ENCODE measurements around the gene TRIM63. TPM values are rescaled to one million over a fixed set of nuclear protein-coding genes. Genes with fewer than 3 reads are reported as not detected.
A peak's percentile ranks its signal among the peaks of the same experiment; 100 is the strongest.
"Not testable (repeated sequence)": the region's sequence is repeated elsewhere in the genome, so short reads cannot be mapped to it uniquely, and the experiment has no call there.

TRIM63 gene
- total RNA-seq, result not detected
- not detected for polyA plus RNA-seq (ENCODE audit: insufficient read length in 2 of 2)
- long read RNA-seq, donor 1, result 0 reads
- long read RNA-seq, donor 2, result 0 reads
- long read RNA-seq, donor 3, result 0 reads
- long read RNA-seq, donor 4, result 0 reads

- Histone ChIP-seq H3K4me3 (ENCODE audit: low read depth, low read length) (no peak within 1 kb of the TSS), H3K27ac (ENCODE audit: low read depth, low read length) (no peak within 1 kb of the TSS), H3K27me3 (ENCODE audit: control insufficient read depth, insufficient read depth, low read length) (no peaks in the 10 kb centered on the region), H3K36me3 (ENCODE audit: control insufficient read depth, insufficient read depth, low read length) (no peaks in the 10 kb centered on the region), H3K4me1 (ENCODE audit: control insufficient read depth, insufficient read depth, low read length) (no peaks in the 10 kb centered on the region), H3K9me3 (ENCODE audit: control insufficient read depth, insufficient read depth, low read length) (no peaks in the 10 kb centered on the region)
- WGBS (ENCODE audit: insufficient coverage), result 44% methylated on average over 9 of the region's 9 CpGs
- DNase-seq (ENCODE audit: low read depth in 4 of 6, low spot score in 6 of 6), result no peak
Observed at GRCh38 chr1:26067432-26067911, at the start of gene TRIM63. Gene TRIM63 (minus strand): TSS chr1:26067630. CDS start chr1:26067494, 136 bp downstream.

- 91% methylated on average over 11 of the region's 12 CpGs for WGBS (ENCODE audit: insufficient coverage)
- peaks cover 29% of the 10 kb centered on the region for H3K36me3 ChIP-seq (ENCODE audit: control insufficient read depth, insufficient read depth, low read length)
Observed at GRCh38 chr1:26114165-26114927, 46.9 kb upstream of the TRIM63 start.

GRCh38 chr1:26112407-26112775, 45.0 kb upstream of the TRIM63 start:
- H3K9me3 ChIP-seq (ENCODE audit: control insufficient read depth, insufficient read depth, low read length), result no peaks in the 10 kb centered on the region
- H3K27me3 ChIP-seq (ENCODE audit: control insufficient read depth, insufficient read depth, low read length), result no peaks in the 10 kb centered on the region
- H3K27ac ChIP-seq (ENCODE audit: low read depth, low read length), result peak overlapping the region; percentile 94
- DNase-seq (ENCODE audit: low read depth in 4 of 6, low spot score in 6 of 6), result no peak
- peaks cover 6% of the 10 kb centered on the region for H3K4me1 ChIP-seq (ENCODE audit: control insufficient read depth, insufficient read depth, low read length)
- WGBS (ENCODE audit: insufficient coverage), result 6% methylated on average over 6 of the region's 9 CpGs
- peaks cover 16% of the 10 kb centered on the region for H3K36me3 ChIP-seq (ENCODE audit: control insufficient read depth, insufficient read depth, low read length)
- peak overlapping the region; percentile 97 for H3K4me3 ChIP-seq (ENCODE audit: low read depth, low read length)

More at GRCh38 chr1:26114165-26114927, 46.9 kb upstream of the TRIM63 start:
- no peak for DNase-seq (ENCODE audit: low read depth in 4 of 6, low spot score in 6 of 6)
- Histone ChIP-seq H3K9me3 (ENCODE audit: control insufficient read depth, insufficient read depth, low read length) (no peaks in the 10 kb centered on the region), H3K4me3 (ENCODE audit: low read depth, low read length) (no peak overlapping the region), H3K4me1 (ENCODE audit: control insufficient read depth, insufficient read depth, low read length) (peaks cover 6% of the 10 kb centered on the region), H3K27me3 (ENCODE audit: control insufficient read depth, insufficient read depth, low read length) (no peaks in the 10 kb centered on the region), H3K27ac (ENCODE audit: low read depth, low read length) (no peak overlapping the region)

GRCh38 chr1:26111530-26112406, 44.3 kb upstream of the TRIM63 start, which contains the start of gene PDIK1L:
Gene PDIK1L (plus strand): TSS chr1:26111824. CDS start chr1:26114309, 2,485 bp downstream.
- under 1% methylated on average over 94 of the region's 96 CpGs for WGBS (ENCODE audit: insufficient coverage)
- peak; percentile 87 to 99 (median 93) for DNase-seq (ENCODE audit: low read depth in 4 of 6, low spot score in 6 of 6)
- Histone ChIP-seq H3K27ac (ENCODE audit: low read depth, low read length) (peak within 1 kb of the TSS; percentile 94), H3K27me3 (ENCODE audit: control insufficient read depth, insufficient read depth, low read length) (no peaks in the 10 kb centered on the region), H3K9me3 (ENCODE audit: control insufficient read depth, insufficient read depth, low read length) (no peaks in the 10 kb centered on the region), H3K36me3 (ENCODE audit: control insufficient read depth, insufficient read depth, low read length) (peaks cover 13% of the 10 kb centered on the region), H3K4me1 (ENCODE audit: control insufficient read depth, insufficient read depth, low read length) (peaks cover 6% of the 10 kb centered on the region), H3K4me3 (ENCODE audit: low read depth, low read length) (peak within 1 kb of the TSS; percentile 97)

- WGBS (ENCODE audit: insufficient coverage), result 0% methylated on average over 85 of the region's 85 CpGs
- H3K4me3 ChIP-seq (ENCODE audit: low read depth, low read length), result peak overlapping the region; percentile 73
Observed at GRCh38 chr1:26110731-26111529, 43.5 kb upstream of the TRIM63 start.

GRCh38 chr1:26109229-26110164, 42.1 kb upstream of the TRIM63 start:
- Histone ChIP-seq H3K4me3 (ENCODE audit: low read depth, low read length) (no peak overlapping the region), H3K27ac (ENCODE audit: low read depth, low read length) (no peak overlapping the region), H3K27me3 (ENCODE audit: control insufficient read depth, insufficient read depth, low read length) (no peaks in the 10 kb centered on the region), H3K9me3 (ENCODE audit: control insufficient read depth, insufficient read depth, low read length) (no peaks in the 10 kb centered on the region), H3K36me3 (ENCODE audit: control insufficient read depth, insufficient read depth, low read length) (no peaks in the 10 kb centered on the region), H3K4me1 (ENCODE audit: control insufficient read depth, insufficient read depth, low read length) (peaks cover 6% of the 10 kb centered on the region)
- DNase-seq (ENCODE audit: low read depth in 4 of 6, low spot score in 6 of 6), result no peak
- no CpG with 5 or more reads among the region's 5 CpGs for WGBS (ENCODE audit: insufficient coverage)

More at GRCh38 chr1:26110731-26111529, 43.5 kb upstream of the TRIM63 start:
- Histone ChIP-seq H3K9me3 (ENCODE audit: control insufficient read depth, insufficient read depth, low read length) (no peaks in the 10 kb centered on the region), H3K36me3 (ENCODE audit: control insufficient read depth, insufficient read depth, low read length) (peaks cover 7% of the 10 kb centered on the region), H3K27ac (ENCODE audit: low read depth, low read length) (peak overlapping the region; percentile 85), H3K4me1 (ENCODE audit: control insufficient read depth, insufficient read depth, low read length) (peaks cover 6% of the 10 kb centered on the region), H3K27me3 (ENCODE audit: control insufficient read depth, insufficient read depth, low read length) (no peaks in the 10 kb centered on the region)
- DNase-seq (ENCODE audit: low read depth in 4 of 6, low spot score in 6 of 6), result peak; percentile 35 to 94 (median 70)

- H3K27ac ChIP-seq (ENCODE audit: low read depth, low read length); H3K9me3 ChIP-seq (ENCODE audit: control insufficient read depth, insufficient read depth, low read length); H3K4me3 ChIP-seq (ENCODE audit: low read depth, low read length); DNase-seq (ENCODE audit: low read depth in 4 of 6, low spot score in 6 of 6); H3K4me1 ChIP-seq (ENCODE audit: control insufficient read depth, insufficient read depth, low read length); H3K27me3 ChIP-seq (ENCODE audit: control insufficient read depth, insufficient read depth, low read length); H3K36me3 ChIP-seq (ENCODE audit: control insufficient read depth, insufficient read depth, low read length): not testable (repeated sequence)
- 9% methylated on average over 2 of the region's 5 CpGs for WGBS (ENCODE audit: insufficient coverage)
Observed at GRCh38 chr1:26105226-26105548, 37.8 kb upstream of the TRIM63 start.

- Histone ChIP-seq H3K4me1 (ENCODE audit: control insufficient read depth, insufficient read depth, low read length) (no peaks in the 10 kb centered on the region), H3K9me3 (ENCODE audit: control insufficient read depth, insufficient read depth, low read length) (no peaks in the 10 kb centered on the region), H3K27me3 (ENCODE audit: control insufficient read depth, insufficient read depth, low read length) (no peaks in the 10 kb centered on the region), H3K27ac (ENCODE audit: low read depth, low read length) (no peak overlapping the region), H3K4me3 (ENCODE audit: low read depth, low read length) (no peak overlapping the region), H3K36me3 (ENCODE audit: control insufficient read depth, insufficient read depth, low read length) (no peaks in the 10 kb centered on the region)
- no peak for DNase-seq (ENCODE audit: low read depth in 4 of 6, low spot score in 6 of 6)
- 79% methylated on average over 2 of the region's 2 CpGs for WGBS (ENCODE audit: insufficient coverage)
Observed at GRCh38 chr1:26102526-26102925, 35.1 kb upstream of the TRIM63 start.

All from spinal cord (tissue), 10 donors.